ENCODE measurements around the gene SPRY1. TPM values are rescaled to one million over a fixed set of nuclear protein-coding genes. Genes with fewer than 3 reads are reported as not detected.

The SPRY1 gene
- total RNA-seq, 1 experiment from 2014 or later: 4.8 TPM

DNA sequence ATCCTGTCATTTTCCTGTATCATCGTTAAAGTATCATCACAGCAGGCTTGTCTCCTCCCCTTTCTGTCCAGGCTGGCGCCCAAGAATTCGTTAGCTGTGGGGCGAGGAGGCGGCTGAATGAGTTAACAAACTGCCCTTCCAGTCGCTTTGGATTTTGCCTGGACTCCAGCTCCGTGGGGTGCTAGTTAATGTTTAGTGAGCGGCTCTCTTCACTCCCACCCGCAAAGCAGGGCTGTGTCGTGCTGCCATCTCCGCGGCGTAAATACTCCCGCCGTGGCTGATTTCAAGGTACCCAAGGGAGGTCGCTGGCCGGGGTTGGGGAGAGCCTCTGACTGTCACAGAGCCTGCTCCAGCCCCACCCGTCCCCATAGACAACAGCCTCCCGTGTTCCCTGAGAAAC lies 44.9 kb upstream of the SPRY1 start:
- POLR2A ChIA-PET: no interaction called here

More for the DNA sequence above, 44.9 kb upstream of the SPRY1 start:
- Histone ChIP-seq H3K9me3 (ENCODE audit: control insufficient read depth in 1 of 2, insufficient read depth in 1 of 2, low read depth in 1 of 2, low read length in 2 of 2) (no peaks in the 10 kb centered on the region), H3K36me3 (ENCODE audit: control insufficient read depth in 1 of 2, insufficient read depth in 2 of 2, low read length in 2 of 2) (no peaks in the 10 kb centered on the region), H3K4me3 (replicated peaks in 1 of 2; ENCODE audit: low read depth in 1 of 2, low read length in 2 of 2) (no peak overlapping the region), H3K4me2 (ENCODE audit: low read length) (no peak overlapping the region), H3K79me2 (ENCODE audit: insufficient read depth, low read length) (no peaks in the 10 kb centered on the region), H3K27ac (ENCODE audit: low read depth, low read length) (no peak overlapping the region), H2AFZ (ENCODE audit: low read depth, low read length, poor library complexity, severe bottlenecking) (no peak overlapping the region), H4K20me1 (ENCODE audit: insufficient read depth) (no peaks in the 10 kb centered on the region), H3K9me2 (ENCODE audit: insufficient read depth) (no peaks in the 10 kb centered on the region), H3K4me1 (ENCODE audit: control insufficient read depth in 1 of 2, insufficient read depth in 2 of 2, low read length in 2 of 2) (no peaks in the 10 kb centered on the region), H3K9ac (ENCODE audit: low read length) (no peak overlapping the region), H3K27me3 (ENCODE audit: insufficient read depth, low read length) (no peaks in the 10 kb centered on the region)
- RAD21 ChIA-PET (ENCODE audit: low non-redundant PET in 1 of 2, low total read pairs in 2 of 2, uncharacterized antibody in 2 of 2, unreplicated experiment in 2 of 2): no interaction called here
- DNase-seq (ENCODE audit: low read depth, low spot score): no peak
- CTCF ChIA-PET: no interaction called here
- TF ChIP-seq EGR1 (IDR thresholded peaks at IDR 0.05; ENCODE audit: low read depth) (no peak), EZH2 (IDR thresholded peaks at IDR 0.05) (no peak), SIN3A (IDR thresholded peaks at IDR 0.05; ENCODE audit: low read depth) (no peak), EZH2phosphoT487 (IDR thresholded peaks at IDR 0.05; ENCODE audit: borderline replicate concordance) (no peak), SRF (IDR thresholded peaks at IDR 0.05; ENCODE audit: low read depth) (no peak), ZFX (IDR thresholded peaks at IDR 0.05) (no peak), YY1 (IDR thresholded peaks at IDR 0.05; ENCODE audit: extremely low read depth, insufficient replicate concordance, low read depth, low read length) (no peak), ZNF274 (IDR thresholded peaks at IDR 0.05; ENCODE audit: low read depth, low read length) (no peak), ELF1 (IDR thresholded peaks at IDR 0.05; ENCODE audit: borderline replicate concordance, low read depth) (no peak), CEBPB (IDR thresholded peaks at IDR 0.05; ENCODE audit: low read depth) (no peak), CBX3 (IDR thresholded peaks at IDR 0.05; ENCODE audit: low read depth) (no peak), TCF7L2 (IDR thresholded peaks at IDR 0.05; ENCODE audit: borderline replicate concordance, extremely low read depth, insufficient read depth, insufficient read length) (no peak), RAD21 (IDR thresholded peaks at IDR 0.05; ENCODE audit: low read depth) (no peak)
- TF ChIP-seq, protein P1, sequence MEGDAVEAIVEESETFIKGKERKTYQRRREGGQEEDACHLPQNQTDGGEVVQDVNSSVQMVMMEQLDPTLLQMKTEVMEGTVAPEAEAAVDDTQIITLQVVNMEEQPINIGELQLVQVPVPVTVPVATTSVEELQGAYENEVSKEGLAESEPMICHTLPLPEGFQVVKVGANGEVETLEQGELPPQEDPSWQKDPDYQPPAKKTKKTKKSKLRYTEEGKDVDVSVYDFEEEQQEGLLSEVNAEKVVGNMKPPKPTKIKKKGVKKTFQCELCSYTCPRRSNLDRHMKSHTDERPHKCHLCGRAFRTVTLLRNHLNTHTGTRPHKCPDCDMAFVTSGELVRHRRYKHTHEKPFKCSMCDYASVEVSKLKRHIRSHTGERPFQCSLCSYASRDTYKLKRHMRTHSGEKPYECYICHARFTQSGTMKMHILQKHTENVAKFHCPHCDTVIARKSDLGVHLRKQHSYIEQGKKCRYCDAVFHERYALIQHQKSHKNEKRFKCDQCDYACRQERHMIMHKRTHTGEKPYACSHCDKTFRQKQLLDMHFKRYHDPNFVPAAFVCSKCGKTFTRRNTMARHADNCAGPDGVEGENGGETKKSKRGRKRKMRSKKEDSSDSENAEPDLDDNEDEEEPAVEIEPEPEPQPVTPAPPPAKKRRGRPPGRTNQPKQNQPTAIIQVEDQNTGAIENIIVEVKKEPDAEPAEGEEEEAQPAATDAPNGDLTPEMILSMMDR (IDR thresholded peaks at IDR 0.05 in 2 of 3, conservative IDR thresholded peaks at IDR 0.05 in 1 of 3; ENCODE audit: borderline replicate concordance in 1 of 3, insufficient read depth in 1 of 3, low read depth in 2 of 3, low read length in 2 of 3): no peak
- TF ChIP-seq, protein P2, sequence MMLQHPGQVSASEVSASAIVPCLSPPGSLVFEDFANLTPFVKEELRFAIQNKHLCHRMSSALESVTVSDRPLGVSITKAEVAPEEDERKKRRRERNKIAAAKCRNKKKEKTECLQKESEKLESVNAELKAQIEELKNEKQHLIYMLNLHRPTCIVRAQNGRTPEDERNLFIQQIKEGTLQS (IDR thresholded peaks at IDR 0.05): no peak
- TF ChIP-seq, protein P3, sequence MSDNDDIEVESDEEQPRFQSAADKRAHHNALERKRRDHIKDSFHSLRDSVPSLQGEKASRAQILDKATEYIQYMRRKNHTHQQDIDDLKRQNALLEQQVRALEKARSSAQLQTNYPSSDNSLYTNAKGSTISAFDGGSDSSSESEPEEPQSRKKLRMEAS (IDR thresholded peaks at IDR 0.05): no peak
- no peak for ATAC-seq
- BruUV-seq (replicated peaks): no TSS peak
- intact Hi-C loops (cut with micrococcal nuclease): no loop called here
